Measurements from ENCODE around the gene SLC10A1. TPM values are rescaled to one million over a fixed set of nuclear protein-coding genes. Genes with fewer than 3 reads are reported as not detected.

Gene SLC10A1
- total and polyA plus RNA-seq, 2 of the 8 experiments (the other 6 are each of a cell fraction or from before 2014, with no cell fraction given): not detected

GRCh38 chr14:69841656-69842055 is 44.6 kb upstream of the SLC10A1 start:
- Histone ChIP-seq H2BK15ac (ENCODE audit: low read length) (no peak overlapping the region), H3K23me2 (ENCODE audit: low read depth, low read length) (peaks cover 6% of the 10 kb centered on the region), H3K4me1 (replicated peaks in 1 of 4; ENCODE audit: control insufficient read depth in 3 of 4, insufficient read depth in 4 of 4, low read length in 3 of 4) (peaks cover 2 to 13% (median 8%) of the 10 kb centered on the region in 4 experiments), H3K23ac (ENCODE audit: insufficient read length) (no peak overlapping the region), H2AFZ (ENCODE audit: low read length) (peak overlapping the region; percentile 95; the same call in 1 of the 2 replicates), H4K20me1 (replicated peaks in 1 of 2; ENCODE audit: control insufficient read depth in 1 of 2, insufficient read depth in 2 of 2, low read length in 2 of 2) (peaks cover 0 to 4% of the 10 kb centered on the region in 2 experiments), H2BK12ac (ENCODE audit: low read depth, low read length) (no peak overlapping the region), H4K5ac (ENCODE audit: insufficient read length, low read depth, low read length) (no peak overlapping the region), H2BK5ac (ENCODE audit: low read depth, low read length) (no peak overlapping the region), H3K79me2 (ENCODE audit: control insufficient read depth in 1 of 2, insufficient read depth in 2 of 2, low read length in 2 of 2) (no peaks in the 10 kb centered on the region), H2BK20ac (ENCODE audit: low read length) (no peak overlapping the region), H4K8ac (ENCODE audit: extremely low read depth, insufficient read depth, low read length) (no peak overlapping the region), H2AK5ac (ENCODE audit: low read depth, low read length) (no peak overlapping the region), H3K4ac (replicated peaks; ENCODE audit: insufficient read length, low read depth, low read length) (no peak overlapping the region), H2BK120ac (replicated peaks; ENCODE audit: low read depth, low read length) (no peak overlapping the region), H3K4me2 (ENCODE audit: insufficient read depth in 1 of 2, low read depth in 2 of 2, low read length in 2 of 2) (no peak overlapping the region), H3K27me3 (replicated peaks in 1 of 4; ENCODE audit: control insufficient read depth in 3 of 4, extremely low read depth in 1 of 4, insufficient read depth in 3 of 4, low read length in 3 of 4) (no peaks in the 10 kb centered on the region), H3K4me3 (ENCODE audit: extremely low read depth in 1 of 4, insufficient read depth in 2 of 4, low read depth in 3 of 4, low read length in 4 of 4) (no peak overlapping the region), H3K27ac (ENCODE audit: low read depth, low read length) (no peak overlapping the region), H3K36me3 (ENCODE audit: control insufficient read depth in 2 of 4, insufficient read depth in 4 of 4, low read length in 3 of 4) (no peaks in the 10 kb centered on the region), H3K9me3 (ENCODE audit: insufficient read depth in 2 of 2, low read depth in 1 of 2, low read length in 1 of 2) (no peaks in the 10 kb centered on the region), H3K79me1 (ENCODE audit: low read depth, low read length) (no peaks in the 10 kb centered on the region; the same call in 1 of the 2 replicates), H3K18ac (ENCODE audit: extremely low read depth, low read length) (no peak overlapping the region), H3K14ac (ENCODE audit: insufficient read length) (no peak overlapping the region), H4K91ac (replicated peaks; ENCODE audit: insufficient read length, low read length) (no peak overlapping the region), H3K56ac (replicated peaks; ENCODE audit: insufficient read length, low read depth, low read length) (no peak overlapping the region), H3K9ac (replicated peaks in 1 of 4; ENCODE audit: extremely low read depth in 1 of 4, low read depth in 3 of 4, low read length in 3 of 4) (no peak overlapping the region)
- FAIRE-seq (no peak), DNase-seq (ENCODE audit: low read depth in 1 of 2, low spot score in 2 of 2) (no peak)
- WGBS, 2 experiments (ENCODE audit: extremely low coverage in 1 of 2, insufficient coverage in 1 of 2, insufficient read length in 1 of 2, insufficient replicate concordance in 2 of 2, low coverage in 1 of 2, low lambda C conversion rate in 2 of 2, missing lambda C conversion rate in 1 of 2): 66% methylated on average over 5 of the region's 5 CpGs; no CpG with 5 or more reads in 1 of the 2 experiments
- ChIA-PET CTCF (ENCODE audit: partially characterized antibody) (no interaction called here), POLR2A (ENCODE audit: partially characterized antibody) (no interaction called here)
- no peak for TF ChIP-seq RBBP5 (IDR thresholded peaks at IDR 0.05; ENCODE audit: borderline replicate concordance, low read depth, low read length)
- TF ChIP-seq CHD1 (IDR thresholded peaks at IDR 0.05; ENCODE audit: low read depth, low read length): no peak
- TF ChIP-seq TAF7 (optimal IDR thresholded peaks at IDR 0.05; ENCODE audit: borderline replicate concordance, low read depth, low read length): no peak
- no peak for TF ChIP-seq HDAC6 (IDR thresholded peaks at IDR 0.05; ENCODE audit: low read depth, low read length)
- TF ChIP-seq RAD21 (IDR thresholded peaks at IDR 0.05 in 1 of 2, conservative IDR thresholded peaks at IDR 0.05 in 1 of 2; ENCODE audit: low read depth in 2 of 2, low read length in 2 of 2): no peak
- TF ChIP-seq SP4 (IDR thresholded peaks at IDR 0.05; ENCODE audit: low read length): no peak
- TF ChIP-seq E2F6 (IDR thresholded peaks at IDR 0.05): no peak
- TF ChIP-seq CREB1 (IDR thresholded peaks at IDR 0.05): no peak
- TF ChIP-seq EGR1 (IDR thresholded peaks at IDR 0.05; ENCODE audit: borderline replicate concordance, low read depth, low read length): no peak
- TF ChIP-seq USF2 (IDR thresholded peaks at IDR 0.05; ENCODE audit: low read length): no peak
- TF ChIP-seq SUZ12 (IDR thresholded peaks at IDR 0.05; ENCODE audit: low read length): no peak
- TF ChIP-seq CTBP2 (IDR thresholded peaks at IDR 0.05; ENCODE audit: borderline replicate concordance, insufficient read depth, insufficient read length, low read length): no peak

Data from H1 (cell line).